ENCODE measurements around the gene ZNF444.
"Not testable (repeated sequence)": the region's sequence is repeated elsewhere in the genome, so short reads cannot be mapped to it uniquely, and the experiment has no call there.

The ZNF444 gene

GRCh38 chr19:56163097-56163496, 22.0 kb downstream of the ZNF444 start:
- no peak overlapping the region for H3K4me3 ChIP-seq (ENCODE audit: low read length)
- no peak for DNase-seq (ENCODE audit: low read depth)
- TF ChIP-seq, protein P1, sequence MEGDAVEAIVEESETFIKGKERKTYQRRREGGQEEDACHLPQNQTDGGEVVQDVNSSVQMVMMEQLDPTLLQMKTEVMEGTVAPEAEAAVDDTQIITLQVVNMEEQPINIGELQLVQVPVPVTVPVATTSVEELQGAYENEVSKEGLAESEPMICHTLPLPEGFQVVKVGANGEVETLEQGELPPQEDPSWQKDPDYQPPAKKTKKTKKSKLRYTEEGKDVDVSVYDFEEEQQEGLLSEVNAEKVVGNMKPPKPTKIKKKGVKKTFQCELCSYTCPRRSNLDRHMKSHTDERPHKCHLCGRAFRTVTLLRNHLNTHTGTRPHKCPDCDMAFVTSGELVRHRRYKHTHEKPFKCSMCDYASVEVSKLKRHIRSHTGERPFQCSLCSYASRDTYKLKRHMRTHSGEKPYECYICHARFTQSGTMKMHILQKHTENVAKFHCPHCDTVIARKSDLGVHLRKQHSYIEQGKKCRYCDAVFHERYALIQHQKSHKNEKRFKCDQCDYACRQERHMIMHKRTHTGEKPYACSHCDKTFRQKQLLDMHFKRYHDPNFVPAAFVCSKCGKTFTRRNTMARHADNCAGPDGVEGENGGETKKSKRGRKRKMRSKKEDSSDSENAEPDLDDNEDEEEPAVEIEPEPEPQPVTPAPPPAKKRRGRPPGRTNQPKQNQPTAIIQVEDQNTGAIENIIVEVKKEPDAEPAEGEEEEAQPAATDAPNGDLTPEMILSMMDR (conservative IDR thresholded peaks at IDR 0.05; ENCODE audit: low read length), result no peak

- DNase-seq (ENCODE audit: low read depth), result no peak
- no peak overlapping the region for H3K4me3 ChIP-seq (ENCODE audit: low read length)
- TF ChIP-seq, protein P1 (conservative IDR thresholded peaks at IDR 0.05; ENCODE audit: low read length), result no peak
These were observed 26.0 kb downstream of the ZNF444 start for GRCh38 chr19:56167064-56167578.

DNA sequence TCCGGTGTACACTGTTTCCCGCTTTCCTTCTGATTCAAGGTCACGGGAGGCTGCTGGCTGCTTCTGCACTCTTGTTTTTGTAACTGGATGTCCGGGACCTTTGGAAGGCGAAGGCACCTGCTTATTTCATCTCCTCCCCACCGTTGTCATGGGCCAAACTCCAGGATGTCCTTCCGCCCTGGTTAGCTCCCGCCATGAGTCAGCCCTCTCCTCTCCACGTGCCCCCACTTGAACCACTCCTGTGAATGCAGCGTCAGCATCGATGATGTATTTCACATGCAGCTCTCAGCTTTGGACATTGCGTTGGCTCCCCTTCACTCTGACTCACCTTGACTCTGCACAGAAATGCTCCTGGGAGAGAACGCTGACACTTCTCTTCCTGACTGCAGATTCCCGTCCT, 29.2 kb downstream of the ZNF444 start:
- H3K4me3 ChIP-seq (ENCODE audit: low read length), result no peak overlapping the region
- TF ChIP-seq, protein P1 (conservative IDR thresholded peaks at IDR 0.05; ENCODE audit: low read length), result no peak
- DNase-seq (ENCODE audit: low read depth), result no peak

GRCh38 chr19:56174086-56174485, 33.0 kb downstream of the ZNF444 start:
- TF ChIP-seq, protein P1 (conservative IDR thresholded peaks at IDR 0.05; ENCODE audit: low read length), result no peak
- no peak for DNase-seq (ENCODE audit: low read depth)
- no peak overlapping the region for H3K4me3 ChIP-seq (ENCODE audit: low read length)

- no peak for DNase-seq (ENCODE audit: low read depth)
- H3K4me3 ChIP-seq (ENCODE audit: low read length), result no peak overlapping the region
- TF ChIP-seq, protein P1 (conservative IDR thresholded peaks at IDR 0.05; ENCODE audit: low read length), result no peak
These were observed 33.5 kb downstream of the ZNF444 start for GRCh38 chr19:56174550-56174949.

GRCh38 chr19:56175861-56176307, 34.8 kb downstream of the ZNF444 start, which contains the start of gene GALP:
GALP (plus strand) TSS chr19:56176008; CDS start chr19:56177109, 1,101 bp downstream.
- not testable (repeated sequence) for DNase-seq (ENCODE audit: low read depth); H3K4me3 ChIP-seq (ENCODE audit: low read length)

DNA sequence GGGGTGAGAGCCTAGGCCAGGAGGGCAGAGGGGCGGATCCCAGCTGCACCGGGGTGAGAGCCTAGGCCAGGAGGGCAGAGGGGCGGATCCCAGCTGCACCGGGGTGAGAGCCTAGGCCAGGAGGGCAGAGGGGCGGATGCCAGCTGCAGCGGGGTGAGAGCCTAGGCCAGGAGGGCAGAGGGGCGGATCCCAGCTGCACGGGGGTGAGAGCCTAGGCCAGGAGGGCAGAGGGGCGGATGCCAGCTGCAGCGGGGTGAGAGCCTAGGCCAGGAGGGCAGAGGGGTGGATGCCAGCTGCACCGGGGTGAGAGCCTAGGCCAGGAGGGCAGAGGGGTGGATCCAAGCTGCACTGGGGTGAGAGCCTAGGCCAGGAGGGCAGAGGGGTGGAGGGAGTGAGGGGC, 35.2 kb downstream of the ZNF444 start:
- H3K4me3 ChIP-seq (ENCODE audit: low read length); DNase-seq (ENCODE audit: low read depth): not testable (repeated sequence)

GRCh38 chr19:56176881-56177280, 35.8 kb downstream of the ZNF444 start:
- TF ChIP-seq, protein P1 (conservative IDR thresholded peaks at IDR 0.05; ENCODE audit: low read length), result no peak
- DNase-seq (ENCODE audit: low read depth), result no peak
- no peak overlapping the region for H3K4me3 ChIP-seq (ENCODE audit: low read length)
